Embryonic facial prominence (tissue), 1 donor: ENCODE measurements around the gene AKAP14.
A peak's percentile ranks its signal among the peaks of the same experiment; 100 is the strongest.
"Not testable (repeated sequence)": the region's sequence is repeated elsewhere in the genome, so short reads cannot be mapped to it uniquely, and the experiment has no call there.

ENCODE experiments used
- DNase-seq: peaks from one replicate; pipeline ENCODE4 v3.0.0-alpha.2; 2016; ENCODE audit errors: extremely low spot score

Gene AKAP14

GRCh38 chrX:119922391-119922790 lies 26.7 kb downstream of the AKAP14 start:
- not testable (repeated sequence) for DNase-seq

GRCh38 chrX:119935215-119935874 lies 39.7 kb downstream of the AKAP14 start:
- no peak for DNase-seq

GRCh38 chrX:119941336-119941735 lies 45.6 kb downstream of the AKAP14 start:
- DNase-seq: no peak

- no peak for DNase-seq
Measured at GRCh38 chrX:119942173-119942819, 46.6 kb downstream of the AKAP14 start.

- no peak for DNase-seq
Measured at GRCh38 chrX:119942831-119943184, 47.1 kb downstream of the AKAP14 start.

GRCh38 chrX:119943185-119943988 lies 47.7 kb downstream of the AKAP14 start, which contains the start of gene NKAP:
Gene NKAP (minus strand): TSS chrX:119943751. CDS start chrX:119943605, 146 bp downstream.
- peak; percentile 79 for DNase-seq

GRCh38 chrX:119945481-119945880 lies 49.8 kb downstream of the AKAP14 start:
- DNase-seq: no peak

- DNase-seq: no peak
Measured at GRCh38 chrX:119948381-119948780, 52.7 kb downstream of the AKAP14 start.

- no peak for DNase-seq
Measured at GRCh38 chrX:119954374-119954773, 58.7 kb downstream of the AKAP14 start.

- not testable (repeated sequence) for DNase-seq
Measured at GRCh38 chrX:119955807-119956570, 60.3 kb downstream of the AKAP14 start.

- DNase-seq: no peak
Measured at GRCh38 chrX:119960625-119961024, 64.9 kb downstream of the AKAP14 start.

GRCh38 chrX:119966837-119967236 lies 71.1 kb downstream of the AKAP14 start:
- DNase-seq: not testable (repeated sequence)
